ENCODE data around the gene TFF3. TPM values are rescaled to one million over a fixed set of nuclear protein-coding genes. Genes with fewer than 3 reads are reported as not detected.

The TFF3 gene
- total RNA-seq, 4 donors from 2014 or later, result 164 to 2,581 (median 367) TPM

DNA sequence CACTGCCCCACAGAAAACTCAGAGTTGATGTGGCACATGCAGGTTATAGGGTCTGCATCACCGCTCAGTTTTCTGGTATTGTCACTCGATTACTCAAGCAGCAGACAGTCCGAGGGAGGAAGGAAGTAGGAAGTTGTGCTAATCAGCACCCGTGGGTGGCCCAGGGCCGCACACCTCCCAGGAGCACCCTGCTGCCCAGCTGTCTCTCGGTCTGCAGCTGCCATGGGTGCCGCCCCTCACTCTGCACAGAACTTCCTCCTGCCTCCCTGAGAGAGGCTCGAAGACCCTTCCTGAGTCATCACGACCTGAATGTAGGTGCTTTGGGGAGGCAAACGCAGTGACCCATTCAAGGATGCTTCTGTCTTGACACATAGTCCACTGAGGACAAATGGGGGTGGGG is 4.2 kb upstream of the TFF3 start:
- intact Hi-C loops (cut with DNase I; ENCODE audit: low total_unique reads), result no loop called here
- in situ Hi-C loops (cut with MboI; ENCODE audit: low pct_ligation_motif_present in 1 of 4, low pct_unique_long_range_greater_than_20kb in 1 of 4, low sequenced_read_pairs in 3 of 4), result loop anchor here in 1 of 4 donors (25.0 kb wide), 1 partner anchor 243 kb away; no protein-coding TSS in a partner anchor
- Histone ChIP-seq H3K27ac (peak overlapping the region in 3 of 4 donors; percentile 2 to 52 (median 28)), H3K36me3 (no peaks in the 10 kb centered on the region), H3K4me3 (no peak overlapping the region), H3K27me3 (no peaks in the 10 kb centered on the region), H3K9me3 (no peaks in the 10 kb centered on the region), H3K4me1 (peaks cover 0 to 37% (median 23%) of the 10 kb centered on the region in 4 donors)
- 20 to 52% methylated on average over 2 to 9 of the region's 10 CpGs for WGBS, 2 donors (ENCODE audit: low coverage in 1 of 2)
- TF ChIP-seq EP300 (IDR thresholded peaks at IDR 0.05; ENCODE audit: low read depth) (no peak), POLR2A (IDR thresholded peaks at IDR 0.05) (no peak), POLR2AphosphoS5 (IDR thresholded peaks at IDR 0.05) (peak in 2 of 3 donors; percentile 19 to 21)
- TF ChIP-seq, protein P1, sequence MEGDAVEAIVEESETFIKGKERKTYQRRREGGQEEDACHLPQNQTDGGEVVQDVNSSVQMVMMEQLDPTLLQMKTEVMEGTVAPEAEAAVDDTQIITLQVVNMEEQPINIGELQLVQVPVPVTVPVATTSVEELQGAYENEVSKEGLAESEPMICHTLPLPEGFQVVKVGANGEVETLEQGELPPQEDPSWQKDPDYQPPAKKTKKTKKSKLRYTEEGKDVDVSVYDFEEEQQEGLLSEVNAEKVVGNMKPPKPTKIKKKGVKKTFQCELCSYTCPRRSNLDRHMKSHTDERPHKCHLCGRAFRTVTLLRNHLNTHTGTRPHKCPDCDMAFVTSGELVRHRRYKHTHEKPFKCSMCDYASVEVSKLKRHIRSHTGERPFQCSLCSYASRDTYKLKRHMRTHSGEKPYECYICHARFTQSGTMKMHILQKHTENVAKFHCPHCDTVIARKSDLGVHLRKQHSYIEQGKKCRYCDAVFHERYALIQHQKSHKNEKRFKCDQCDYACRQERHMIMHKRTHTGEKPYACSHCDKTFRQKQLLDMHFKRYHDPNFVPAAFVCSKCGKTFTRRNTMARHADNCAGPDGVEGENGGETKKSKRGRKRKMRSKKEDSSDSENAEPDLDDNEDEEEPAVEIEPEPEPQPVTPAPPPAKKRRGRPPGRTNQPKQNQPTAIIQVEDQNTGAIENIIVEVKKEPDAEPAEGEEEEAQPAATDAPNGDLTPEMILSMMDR (IDR thresholded peaks at IDR 0.05), result no peak
- DNase-seq, result no peak

DNA sequence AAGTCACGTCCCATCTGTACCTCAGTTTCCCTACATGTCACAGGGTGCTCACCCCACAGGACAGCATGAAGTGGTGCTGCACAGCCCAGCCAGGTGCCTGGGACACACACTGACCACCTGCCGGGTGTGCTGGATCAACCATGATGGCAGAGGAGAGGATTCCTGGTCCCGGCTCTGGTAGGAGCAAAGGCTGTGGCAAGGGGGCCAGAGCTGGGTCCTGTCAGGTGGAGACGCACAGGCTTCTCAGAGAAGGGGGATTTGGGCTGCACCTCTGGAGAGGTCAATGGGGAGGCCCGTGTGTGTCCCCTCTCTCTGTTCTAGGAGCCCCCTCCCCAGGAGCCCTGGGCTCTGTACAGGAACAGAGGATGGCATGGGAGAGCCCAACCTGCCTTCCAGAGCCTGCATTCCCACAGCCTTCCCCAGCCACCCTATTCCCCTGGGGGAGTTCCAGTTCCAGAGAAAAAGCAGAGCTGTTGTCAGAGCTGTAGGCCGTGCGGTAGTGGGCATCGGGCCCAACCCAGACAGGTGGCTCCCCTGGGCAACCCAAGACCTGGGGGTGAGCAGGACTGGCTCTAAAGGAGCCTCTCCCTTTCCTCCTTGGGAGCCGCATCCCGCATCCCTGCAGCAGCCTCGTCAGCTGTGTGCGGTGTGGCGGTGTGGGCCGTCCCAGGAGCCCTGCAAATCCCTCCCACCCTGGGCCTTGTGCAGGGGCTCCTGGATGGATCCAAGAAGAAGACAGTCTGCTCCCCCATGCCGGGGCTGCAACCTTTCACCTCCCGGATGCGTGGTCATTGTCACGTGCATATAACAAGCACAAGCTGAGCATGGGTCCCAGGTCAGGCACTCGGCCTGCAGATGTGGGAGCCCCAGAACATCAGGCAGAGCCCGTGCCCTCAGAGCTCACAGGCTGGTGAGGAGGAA is 2.9 kb upstream of the TFF3 start:
- intact Hi-C loops (cut with DNase I; ENCODE audit: low total_unique reads) (no loop called here), in situ Hi-C loops (cut with MboI; ENCODE audit: low pct_ligation_motif_present in 1 of 4, low pct_unique_long_range_greater_than_20kb in 1 of 4, low sequenced_read_pairs in 3 of 4) (loop anchor here in 1 of 4 donors (25.0 kb wide), 1 partner anchor 244 kb away; no protein-coding TSS in a partner anchor)
- H3K4me3 ChIP-seq, result no peak overlapping the region
- no peaks in the 10 kb centered on the region for H3K27me3 ChIP-seq
- DNase-seq, result no peak
- H3K27ac ChIP-seq, result peak overlapping the region; percentile 79 to 87 (median 84)
- TF ChIP-seq EP300 (IDR thresholded peaks at IDR 0.05; ENCODE audit: low read depth), result no peak
- TF ChIP-seq POLR2AphosphoS5 (IDR thresholded peaks at IDR 0.05), result no peak
- TF ChIP-seq POLR2A (IDR thresholded peaks at IDR 0.05), result no peak
- TF ChIP-seq, protein P1 (IDR thresholded peaks at IDR 0.05), result no peak
- no peaks in the 10 kb centered on the region for H3K9me3 ChIP-seq
- WGBS, 2 donors (ENCODE audit: low coverage in 1 of 2), result 72% methylated on average over 14 of the region's 20 CpGs; no CpG with 5 or more reads in 1 of the 2 donors
- no peaks in the 10 kb centered on the region for H3K36me3 ChIP-seq
- peaks cover 5 to 49% (median 26%) of the 10 kb centered on the region in 4 donors for H3K4me1 ChIP-seq

DNA sequence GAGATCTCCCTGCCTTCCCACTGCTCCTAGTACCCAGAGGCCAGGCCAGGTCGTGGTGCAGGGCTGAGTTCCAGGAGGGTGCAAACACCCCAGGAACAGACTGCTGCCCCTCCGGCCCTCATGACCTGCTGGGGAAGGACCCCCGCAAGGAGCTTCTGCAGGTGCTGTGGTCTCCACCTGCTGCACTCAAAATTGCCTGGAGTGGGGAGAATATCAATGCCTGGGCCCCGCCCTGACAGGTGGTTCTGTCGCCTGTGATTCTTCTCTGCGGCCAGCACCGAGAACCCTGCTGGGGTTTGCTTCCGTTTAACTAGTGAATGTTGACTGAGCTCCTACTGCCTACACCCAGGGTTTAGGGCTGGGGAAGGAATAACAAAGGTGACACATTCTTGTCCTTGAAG is 2.1 kb upstream of the TFF3 start:
- in situ Hi-C loops (cut with MboI; ENCODE audit: low pct_ligation_motif_present in 1 of 4, low pct_unique_long_range_greater_than_20kb in 1 of 4, low sequenced_read_pairs in 3 of 4) (loop anchor here in 1 of 4 donors (25.0 kb wide), 1 partner anchor 245 kb away; no protein-coding TSS in a partner anchor), intact Hi-C loops (cut with DNase I; ENCODE audit: low total_unique reads) (no loop called here)
- 50 to 55% methylated on average over 4 to 8 of the region's 8 CpGs for WGBS, 2 donors (ENCODE audit: low coverage in 1 of 2)
- DNase-seq, result peak; percentile 66
- TF ChIP-seq, protein P1 (IDR thresholded peaks at IDR 0.05), result no peak
- peak; percentile 43 for TF ChIP-seq POLR2A (IDR thresholded peaks at IDR 0.05)
- no peak for TF ChIP-seq EP300 (IDR thresholded peaks at IDR 0.05; ENCODE audit: low read depth)
- peak in 1 of 3 donors; percentile 22 for TF ChIP-seq POLR2AphosphoS5 (IDR thresholded peaks at IDR 0.05)
- H3K4me1 ChIP-seq, result peaks cover 9 to 56% (median 33%) of the 10 kb centered on the region in 4 donors
- H3K27ac ChIP-seq, result peak overlapping the region; percentile 79 to 87 (median 84)
- no peaks in the 10 kb centered on the region for H3K36me3 ChIP-seq
- H3K27me3 ChIP-seq, result no peaks in the 10 kb centered on the region
- peak overlapping the region in 1 of 4 donors; percentile 14 for H3K4me3 ChIP-seq
- H3K9me3 ChIP-seq, result no peaks in the 10 kb centered on the region

DNA sequence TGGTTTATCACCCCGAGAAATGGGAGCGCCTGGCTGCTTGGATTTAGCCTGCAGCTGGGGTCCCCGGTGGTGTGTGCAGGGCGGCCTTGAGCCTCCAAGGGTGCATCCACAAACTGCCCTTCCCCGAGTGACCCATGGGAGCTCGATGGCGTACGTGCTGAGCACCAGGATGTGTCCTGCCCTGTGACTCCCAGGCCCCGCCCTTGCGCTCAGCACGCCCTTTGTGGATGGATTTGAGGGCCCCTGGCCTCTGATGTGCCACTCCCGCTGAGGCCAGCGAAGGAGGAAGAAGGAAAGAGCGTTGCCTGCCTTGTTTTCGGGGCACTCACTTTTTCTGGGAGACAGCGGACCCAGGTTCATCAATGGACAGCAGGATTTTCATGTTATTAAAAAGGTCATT is 1.7 kb upstream of the TFF3 start:
- in situ Hi-C loops (cut with MboI; ENCODE audit: low pct_ligation_motif_present in 1 of 4, low pct_unique_long_range_greater_than_20kb in 1 of 4, low sequenced_read_pairs in 3 of 4) (loop anchor here in 1 of 4 donors (25.0 kb wide), 1 partner anchor 245 kb away; no protein-coding TSS in a partner anchor), intact Hi-C loops (cut with DNase I; ENCODE audit: low total_unique reads) (no loop called here)
- H3K27me3 ChIP-seq, result no peaks in the 10 kb centered on the region
- DNase-seq, result peak; percentile 90
- H3K4me1 ChIP-seq, result peaks cover 9 to 61% (median 37%) of the 10 kb centered on the region in 4 donors
- WGBS, 2 donors (ENCODE audit: low coverage in 1 of 2), result 47% methylated on average over 14 of the region's 16 CpGs; no CpG with 5 or more reads in 1 of the 2 donors
- peak overlapping the region in 1 of 4 donors; percentile 14 for H3K4me3 ChIP-seq
- H3K9me3 ChIP-seq, result no peaks in the 10 kb centered on the region
- peak overlapping the region; percentile 79 to 87 (median 84) for H3K27ac ChIP-seq
- TF ChIP-seq, protein P1 (IDR thresholded peaks at IDR 0.05), result peak in 2 of 5 experiments; percentile 55 to 60
- peak; percentile 16 for TF ChIP-seq EP300 (IDR thresholded peaks at IDR 0.05; ENCODE audit: low read depth)
- peak; percentile 73 to 94 (median 93) for TF ChIP-seq POLR2AphosphoS5 (IDR thresholded peaks at IDR 0.05)
- peak; percentile 93 for TF ChIP-seq POLR2A (IDR thresholded peaks at IDR 0.05)
- no peaks in the 10 kb centered on the region for H3K36me3 ChIP-seq

Data from transverse colon (tissue), 4 donors.